GM19372 (cell line): Measurements from ENCODE around the gene BBOF1.

Source experiments
- ATAC-seq: cut with Tn5 transposase; IDR thresholded peaks from one replicate; pipeline ENCODE4 v1.9.1; 2021; ENCODE audit warnings: mild to moderate bottlenecking, low read depth, moderate library complexity; ENCODE audit not compliant: unreplicated experiment

Gene BBOF1

GRCh38 chr14:74022346-74022745, 3.2 kb downstream of the BBOF1 start:
- ATAC-seq = no peak

DNA sequence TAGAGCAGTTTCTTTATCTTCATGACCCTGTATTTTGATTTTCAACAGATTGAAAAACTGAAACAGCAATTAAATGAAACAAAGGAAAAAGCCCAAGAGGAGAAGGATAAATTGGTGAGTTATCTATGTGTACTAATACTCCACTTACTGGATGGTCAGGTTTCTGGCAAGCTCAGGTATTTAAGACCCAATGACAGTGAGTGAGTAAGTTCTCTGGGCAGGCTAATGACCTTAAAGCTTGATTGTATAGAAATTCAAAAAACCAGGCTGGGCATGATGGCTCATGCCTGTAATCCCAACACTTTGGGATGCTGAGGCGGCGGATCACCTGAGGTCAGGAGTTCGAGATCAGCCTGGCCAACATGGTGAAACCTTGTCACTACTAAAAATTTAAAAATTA, 10.0 kb downstream of the BBOF1 start:
- ATAC-seq = no peak

DNA sequence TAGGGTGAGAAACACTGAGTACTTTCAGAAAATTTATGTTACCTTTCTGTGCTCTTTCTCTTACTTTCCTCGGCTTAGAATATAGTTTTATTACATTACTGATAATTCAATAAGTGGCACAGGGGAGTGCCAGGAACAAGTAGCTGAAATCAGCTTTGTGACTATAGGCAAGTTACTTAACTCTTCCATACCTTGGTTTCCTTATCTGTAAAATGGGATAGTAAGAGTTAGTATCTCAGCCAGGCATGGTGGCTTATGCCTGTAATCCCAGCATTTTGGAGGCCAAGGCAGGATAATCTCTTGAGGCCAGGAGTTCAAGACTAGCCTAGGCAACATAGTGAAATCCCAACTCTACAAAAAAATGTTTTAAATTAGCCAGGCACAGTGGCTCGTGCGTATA, 15.4 kb downstream of the BBOF1 start:
- ATAC-seq = no peak

DNA sequence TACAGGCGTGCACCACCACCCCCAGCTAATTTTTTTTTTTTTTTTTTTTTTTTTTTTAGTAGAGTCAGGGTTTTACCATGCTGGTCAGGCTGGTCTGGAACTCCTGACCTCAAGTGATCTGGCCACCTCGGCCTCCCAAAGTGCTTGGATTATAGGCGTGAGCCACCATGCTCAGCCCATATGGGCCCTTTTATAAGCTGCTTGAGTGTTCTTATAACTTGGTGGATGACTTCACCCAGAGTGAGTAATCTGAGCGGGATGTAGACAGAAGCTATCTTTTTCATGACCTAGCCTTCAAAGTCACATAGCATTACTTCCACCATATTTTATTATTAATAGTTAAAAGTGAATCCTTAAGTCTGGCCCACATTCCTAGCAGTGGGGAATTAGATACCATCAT, 16.4 kb downstream of the BBOF1 start:
- ATAC-seq = no peak

GRCh38 chr14:74038020-74038859, 19.1 kb downstream of the BBOF1 start:
- ATAC-seq = no peak

DNA sequence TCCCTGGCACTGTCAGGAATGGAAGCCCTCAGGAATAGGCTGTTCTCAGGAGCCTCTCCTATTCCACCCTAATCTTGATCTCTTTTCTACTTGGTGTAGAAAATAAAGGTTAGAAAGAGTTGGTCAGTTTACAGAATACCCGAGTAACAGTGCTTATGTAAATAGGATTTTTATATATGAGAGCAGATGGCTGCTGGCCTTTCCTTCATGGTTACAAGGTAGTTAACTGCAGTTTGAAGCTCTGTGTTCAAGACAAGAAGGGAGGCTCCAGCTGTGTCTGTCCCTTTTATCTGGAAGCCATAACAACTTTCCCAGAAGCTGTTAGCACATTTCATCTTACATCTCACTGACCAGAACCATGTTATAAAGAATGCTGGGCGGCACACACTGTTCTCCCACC, 23.1 kb downstream of the BBOF1 start:
- no peak for ATAC-seq

DNA sequence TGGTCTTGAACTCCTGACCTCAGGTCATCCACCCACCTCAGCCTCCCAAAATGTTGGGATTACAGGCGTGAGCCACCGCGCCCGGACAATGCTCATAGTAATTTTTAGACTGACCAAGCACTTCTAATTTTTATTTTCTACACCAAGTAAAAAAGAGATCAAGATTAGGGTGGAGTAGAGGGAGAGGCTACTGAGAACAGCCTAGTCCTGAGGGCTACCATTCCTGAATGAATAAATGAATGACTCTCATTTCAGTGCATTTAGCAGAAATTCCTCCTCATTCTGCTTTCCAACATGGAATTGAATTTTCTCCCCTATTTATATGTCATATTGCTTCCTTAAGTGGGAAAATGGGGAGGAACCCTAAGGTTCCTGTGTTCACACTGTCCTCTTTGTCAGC, 26.4 kb downstream of the BBOF1 start:
- ATAC-seq = no peak

- ATAC-seq = no peak
These were observed 29.1 kb downstream of the BBOF1 start for GRCh38 chr14:74048281-74048680.

GRCh38 chr14:74049876-74050495, 30.8 kb downstream of the BBOF1 start:
- no peak for ATAC-seq

GRCh38 chr14:74062809-74063150, 43.6 kb downstream of the BBOF1 start:
- no peak for ATAC-seq

DNA sequence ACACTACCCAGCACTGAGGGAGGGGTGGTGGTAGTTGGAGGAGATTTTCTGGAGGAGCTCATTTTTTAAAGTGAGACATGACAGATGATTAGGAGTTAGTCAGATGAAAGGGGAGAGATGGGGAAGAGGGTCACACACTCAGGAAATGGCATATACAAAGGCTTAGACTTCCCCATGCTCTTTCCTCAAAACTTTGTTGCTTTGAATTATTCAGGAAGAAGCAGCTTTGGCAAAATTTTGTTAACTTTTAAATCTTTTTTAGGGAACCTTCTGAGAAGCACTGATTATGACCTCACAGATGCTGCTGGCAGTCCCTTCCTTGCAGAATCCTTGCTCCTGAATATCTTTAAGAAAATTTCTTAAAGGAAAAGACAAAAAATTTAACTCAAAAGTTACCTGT, 45.3 kb downstream of the BBOF1 start:
- ATAC-seq = no peak

GRCh38 chr14:74064883-74065282, 45.7 kb downstream of the BBOF1 start:
- no peak for ATAC-seq

DNA sequence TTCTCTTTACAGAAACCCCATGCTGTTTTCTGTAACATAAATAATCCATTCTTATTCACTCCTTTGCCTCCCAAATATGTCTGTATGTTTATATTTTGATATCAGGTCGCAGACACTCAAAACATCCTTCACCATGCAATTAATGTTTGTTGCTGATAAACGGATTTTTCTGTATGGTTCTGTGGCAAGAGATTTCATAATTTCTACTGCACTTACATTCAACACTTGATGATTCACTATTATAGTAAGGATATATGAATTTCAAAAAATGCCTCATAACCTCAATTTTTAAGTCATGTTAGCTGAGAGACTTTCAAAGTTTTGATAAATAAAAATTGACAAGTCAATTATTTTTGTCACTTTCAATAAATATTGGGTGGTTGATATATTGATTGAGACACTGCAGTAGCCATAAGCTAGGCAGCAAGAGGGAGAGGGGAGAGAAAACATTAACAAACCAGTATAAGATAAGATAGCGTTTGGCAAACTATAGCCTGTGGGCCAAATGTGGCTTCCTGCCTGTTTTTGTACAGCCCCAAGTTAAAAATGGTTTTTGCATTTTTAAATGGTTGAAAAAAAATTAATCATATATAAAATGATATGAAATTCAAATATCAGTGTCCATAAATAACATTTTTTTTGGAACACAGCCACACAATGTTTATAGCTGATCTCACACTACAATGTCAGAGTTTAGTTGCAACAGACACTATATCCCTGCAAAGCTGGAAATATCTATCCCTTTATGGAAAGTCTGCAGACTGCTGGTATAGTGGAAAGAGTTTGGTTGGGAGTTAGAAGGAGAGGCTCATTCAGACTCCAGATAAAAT, 46.8 kb downstream of the BBOF1 start:
- no peak for ATAC-seq

- ATAC-seq = no peak
These were observed 58.3 kb downstream of the BBOF1 start for GRCh38 chr14:74077401-74077800.

GRCh38 chr14:74080820-74081460, 61.8 kb downstream of the BBOF1 start:
- ATAC-seq = no peak

DNA sequence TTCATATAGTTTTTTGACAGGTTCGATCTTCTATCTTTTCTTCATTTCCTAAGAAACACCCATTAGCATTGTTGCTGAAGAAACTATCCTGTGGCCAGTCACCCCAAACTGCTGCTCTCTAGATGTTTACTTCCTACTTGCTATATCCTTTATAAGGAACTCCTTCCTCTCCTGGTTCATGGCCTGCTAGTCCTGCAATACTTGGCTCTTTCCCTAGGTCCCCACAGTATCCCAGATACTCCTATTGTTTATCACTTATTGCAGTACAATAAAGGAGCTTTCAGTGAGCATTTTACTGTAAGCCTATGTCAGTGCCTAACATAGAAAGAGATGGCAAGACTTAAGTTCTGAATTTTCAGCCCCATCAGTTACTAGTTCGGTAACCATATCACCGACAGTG, 62.3 kb downstream of the BBOF1 start:
- no peak for ATAC-seq

DNA sequence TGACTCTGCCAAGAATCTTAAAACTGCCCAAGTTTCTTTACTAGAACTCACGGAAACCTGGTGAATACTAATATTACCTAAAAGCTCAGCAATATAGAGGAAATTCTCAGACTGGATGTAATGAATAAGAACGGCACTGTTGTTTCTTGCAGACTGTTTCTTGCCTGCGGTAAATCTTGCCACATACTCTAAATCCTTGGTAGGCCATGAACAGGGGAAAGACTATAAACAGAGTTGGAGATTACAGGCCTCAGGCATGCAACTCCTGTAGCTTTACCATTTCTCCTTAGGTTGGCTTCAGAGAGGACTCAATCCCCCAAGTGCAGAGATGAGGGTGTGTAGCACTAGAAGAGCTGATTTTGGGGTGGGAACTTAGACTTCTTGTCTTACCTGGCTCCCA, 64.0 kb downstream of the BBOF1 start:
- ATAC-seq = no peak

- ATAC-seq = no peak
These were observed 64.7 kb downstream of the BBOF1 start for GRCh38 chr14:74083784-74084276.

- ATAC-seq = peak; percentile 93
These were observed 65.3 kb downstream of the BBOF1 start, which contains the start of the genes ALDH6A1 and LIN52 for GRCh38 chr14:74084277-74085046. Gene ALDH6A1 (minus strand): TSS chr14:74084453. CDS start chr14:74084394, 59 bp downstream. Gene LIN52 (plus strand): TSS chr14:74084956. CDS start chr14:74084975, 19 bp downstream.
